Measurements from ENCODE around the gene ALDH6A1. TPM values are rescaled to one million over a fixed set of nuclear protein-coding genes. Genes with fewer than 3 reads are reported as not detected.
"Not testable (repeated sequence)": the region's sequence is repeated elsewhere in the genome, so short reads cannot be mapped to it uniquely, and the experiment has no call there.

ALDH6A1 gene
- total and polyA plus RNA-seq, 12 donors: 11.3 to 129 (median 78.5) TPM

- peak in 1 of 2 donors; percentile 10 for DNase-seq
- intact Hi-C loops (cut with DNase I): loop anchor here in 7 of 10 donors (2.0 to 5.0 kb wide), 4 partner anchors 139 to 146 kb away; no protein-coding TSS in a partner anchor
- H3K9me3 ChIP-seq: not testable (repeated sequence)
These were observed 27.4 kb upstream of the ALDH6A1 start for GRCh38 chr14:74111395-74112216.

GRCh38 chr14:74109369-74109768, 25.1 kb upstream of the ALDH6A1 start:
- DNase-seq (no peak), ATAC-seq (no peak)
- intact Hi-C loops (cut with DNase I): loop anchor here in 3 of 10 donors (2.0 to 5.0 kb wide), 2 partner anchors 138 to 141 kb away; no protein-coding TSS in a partner anchor
- Histone ChIP-seq H3K27ac (no peak overlapping the region), H3K27me3 (no peaks in the 10 kb centered on the region), H3K36me3 (peaks cover 0 to 58% (median 0%) of the 10 kb centered on the region in 9 donors), H3K9me3 (no peaks in the 10 kb centered on the region), H3K4me3 (no peak overlapping the region), H3K4me1 (no peaks in the 10 kb centered on the region)
- WGBS, 2 donors: 76 to 84% methylated on average over 1 of the region's 1 CpG
- no peak for TF ChIP-seq CTCF (IDR thresholded peaks at IDR 0.05)

More at GRCh38 chr14:74111395-74112216, 27.4 kb upstream of the ALDH6A1 start:
- 93 to 94% methylated on average over 13 of the region's 13 CpGs for WGBS, 2 donors
- H3K4me3 ChIP-seq, H3K27me3 ChIP-seq, H3K4me1 ChIP-seq, H3K27ac ChIP-seq: not testable (repeated sequence)
- TF ChIP-seq CTCF (IDR thresholded peaks at IDR 0.05): peak; percentile 13 to 75 (median 64)
- peak in 1 of 8 donors; percentile 72 for ATAC-seq
- peaks cover 0 to 45% (median 0%) of the 10 kb centered on the region in 9 donors for H3K36me3 ChIP-seq

- DNase-seq (no peak), ATAC-seq (no peak)
- Histone ChIP-seq H3K4me1 (no peaks in the 10 kb centered on the region), H3K27me3 (no peaks in the 10 kb centered on the region), H3K9me3 (no peaks in the 10 kb centered on the region), H3K36me3 (peaks cover 0 to 77% (median 4%) of the 10 kb centered on the region in 9 donors), H3K27ac (no peak overlapping the region), H3K4me3 (no peak overlapping the region)
- TF ChIP-seq CTCF (IDR thresholded peaks at IDR 0.05): no peak
- WGBS, 2 donors: 92 to 94% methylated on average over 2 of the region's 2 CpGs
- intact Hi-C loops (cut with DNase I): loop anchor here in 1 of 10 donors (5.0 kb wide), 1 partner anchor 142 kb away; no protein-coding TSS in a partner anchor
These were observed 21.1 kb upstream of the ALDH6A1 start for GRCh38 chr14:74105381-74105780.

GRCh38 chr14:74089251-74090020, 5.2 kb upstream of the ALDH6A1 start:
- no peak for DNase-seq
- no peaks in the 10 kb centered on the region for H3K27me3 ChIP-seq
- no peak overlapping the region for H3K4me3 ChIP-seq
- peaks cover 0 to 35% (median 4%) of the 10 kb centered on the region in 9 donors for H3K36me3 ChIP-seq
- intact Hi-C loops (cut with DNase I): no loop called here
- H3K9me3 ChIP-seq: no peaks in the 10 kb centered on the region
- 92 to 95% methylated on average over 8 of the region's 8 CpGs for WGBS, 2 donors
- peaks cover 0 to 15% (median 11%) of the 10 kb centered on the region in 9 donors for H3K4me1 ChIP-seq
- H3K27ac ChIP-seq: no peak overlapping the region
- no peak for ATAC-seq
- no peak for TF ChIP-seq CTCF (IDR thresholded peaks at IDR 0.05)
